ENCODE measurements around the gene KLF1.
A peak's percentile ranks its signal among the peaks of the same experiment; 100 is the strongest.
"Not testable (repeated sequence)": the region's sequence is repeated elsewhere in the genome, so short reads cannot be mapped to it uniquely, and the experiment has no call there.

The KLF1 gene

DNA sequence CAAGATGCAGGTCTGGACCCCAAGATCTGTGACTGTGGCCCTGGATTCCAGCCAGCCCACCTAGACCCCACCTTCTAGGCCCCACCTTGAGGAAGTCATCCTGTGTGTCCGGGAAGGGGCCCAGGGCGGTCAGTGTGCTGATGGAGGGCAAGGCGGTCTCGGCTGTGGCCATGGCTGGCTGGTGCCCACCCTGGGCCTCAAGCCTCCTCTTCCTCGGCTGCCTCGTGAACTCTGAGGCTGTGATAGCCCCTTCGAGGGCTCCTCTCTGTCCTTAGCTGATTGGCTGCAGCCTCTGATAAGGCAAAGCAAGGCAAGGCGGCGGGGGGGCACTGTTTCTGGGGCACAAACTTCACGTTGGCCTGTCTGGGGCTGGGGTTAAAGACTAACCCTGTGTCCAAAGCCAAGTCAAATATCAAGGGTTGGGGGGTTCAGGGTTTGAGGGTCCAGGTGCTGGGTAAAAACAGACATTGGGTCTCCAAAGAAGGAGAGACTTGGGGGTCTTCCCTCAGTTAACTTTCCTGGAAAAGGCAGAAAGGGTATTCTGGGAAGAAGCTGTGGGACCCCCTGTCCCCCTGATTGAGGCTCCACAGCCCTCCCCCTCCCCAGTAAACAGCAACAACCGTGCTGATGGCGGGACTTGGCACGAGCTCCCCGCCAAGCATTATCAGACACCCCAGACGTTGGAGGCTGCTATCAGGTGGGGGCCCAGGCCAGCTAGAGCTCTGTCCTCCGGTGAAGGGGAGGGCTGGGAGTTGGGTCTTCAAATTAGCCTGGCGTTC is at the start of gene KLF1:
Gene KLF1, minus strand, starts transcription at position 233 of the 779 bp plus-strand sequence. Its CDS starts 61 bp downstream, at position 172.
- no peak for DNase-seq (ENCODE audit: low read depth)

DNA sequence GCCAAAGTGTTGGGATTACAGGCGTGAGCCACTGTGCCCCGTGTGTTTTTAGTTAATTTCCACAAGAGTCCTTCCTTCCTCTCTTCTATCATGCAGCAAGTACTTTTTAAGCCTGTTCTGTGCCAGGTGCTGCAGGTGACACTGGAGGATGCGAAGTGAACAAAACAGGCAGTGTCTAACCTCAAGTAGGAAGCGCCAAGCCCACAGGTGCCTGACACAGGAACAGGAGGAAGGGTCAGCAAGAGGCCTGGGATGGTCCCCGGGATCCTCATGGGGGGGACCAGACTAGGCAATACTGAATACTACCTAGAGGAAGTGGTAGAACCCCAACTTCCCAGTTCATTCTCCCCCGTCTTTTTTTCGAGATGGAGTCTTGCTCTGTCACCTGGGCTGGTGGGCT is 49.6 kb upstream of the KLF1 start:
- DNase-seq (ENCODE audit: low read depth): no peak

DNA sequence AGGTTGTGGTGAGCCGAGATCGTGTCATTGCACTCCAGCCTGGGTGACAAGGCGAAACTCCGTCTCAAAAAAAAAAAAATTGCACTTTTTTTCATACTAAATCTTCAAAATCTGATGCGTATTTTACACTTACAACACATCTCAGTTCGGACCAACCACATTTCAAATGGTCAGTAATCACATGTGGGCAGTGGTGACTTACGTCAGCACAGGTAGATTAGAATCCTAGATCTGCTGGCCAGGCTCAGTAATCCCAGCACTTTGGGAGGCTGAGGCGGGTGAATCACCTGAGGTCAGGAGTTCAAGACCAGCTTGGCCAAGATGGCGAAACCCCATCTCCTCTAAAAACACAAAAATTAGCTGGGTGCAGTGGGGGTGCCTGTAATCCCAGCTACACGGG is 48.1 kb upstream of the KLF1 start:
- DNase-seq (ENCODE audit: low read depth): no peak

DNA sequence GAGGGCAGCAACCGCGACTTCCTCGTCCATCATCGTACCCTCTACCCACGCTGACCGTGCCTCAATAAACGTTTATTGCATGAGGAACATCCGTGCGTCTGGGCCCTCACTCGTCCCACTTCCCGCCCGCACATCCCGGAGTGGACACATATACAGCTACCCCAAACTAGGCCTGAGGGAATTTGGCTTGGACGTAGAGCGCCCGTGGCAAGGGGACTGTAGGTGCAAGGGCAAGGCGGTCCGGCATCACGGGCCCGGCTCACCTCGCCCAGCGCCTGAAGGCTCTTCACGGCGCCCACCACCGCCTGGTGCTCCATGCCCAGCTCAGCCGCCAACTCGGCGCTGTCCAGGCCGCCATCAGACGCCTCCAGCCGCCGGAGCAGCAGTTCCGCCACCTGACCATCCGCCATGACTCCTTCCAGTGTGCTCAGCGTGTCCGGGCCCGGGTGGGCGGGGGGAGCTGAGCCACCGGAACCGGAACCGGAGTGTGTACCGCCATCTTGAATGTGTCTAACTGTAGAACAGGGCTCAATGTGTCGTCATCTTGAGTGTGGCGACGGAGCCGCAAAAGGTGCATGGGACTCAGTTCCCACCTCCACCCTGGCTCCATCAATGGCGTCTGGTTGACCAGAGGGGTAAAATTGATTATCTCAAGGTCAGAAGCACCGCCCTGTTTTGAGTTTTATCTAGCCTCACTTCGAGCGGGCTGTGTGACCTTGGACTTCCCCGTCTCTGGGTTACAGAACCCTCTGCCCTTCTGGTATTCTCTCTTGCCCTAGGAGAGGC is 46.5 kb upstream of the KLF1 start, which contains the start of gene FARSA:
Gene FARSA, minus strand, starts transcription at position 425 of the 786 bp plus-strand sequence. Its CDS starts 15 bp downstream, at position 410.
- DNase-seq (ENCODE audit: low read depth): peak; percentile 86

DNA sequence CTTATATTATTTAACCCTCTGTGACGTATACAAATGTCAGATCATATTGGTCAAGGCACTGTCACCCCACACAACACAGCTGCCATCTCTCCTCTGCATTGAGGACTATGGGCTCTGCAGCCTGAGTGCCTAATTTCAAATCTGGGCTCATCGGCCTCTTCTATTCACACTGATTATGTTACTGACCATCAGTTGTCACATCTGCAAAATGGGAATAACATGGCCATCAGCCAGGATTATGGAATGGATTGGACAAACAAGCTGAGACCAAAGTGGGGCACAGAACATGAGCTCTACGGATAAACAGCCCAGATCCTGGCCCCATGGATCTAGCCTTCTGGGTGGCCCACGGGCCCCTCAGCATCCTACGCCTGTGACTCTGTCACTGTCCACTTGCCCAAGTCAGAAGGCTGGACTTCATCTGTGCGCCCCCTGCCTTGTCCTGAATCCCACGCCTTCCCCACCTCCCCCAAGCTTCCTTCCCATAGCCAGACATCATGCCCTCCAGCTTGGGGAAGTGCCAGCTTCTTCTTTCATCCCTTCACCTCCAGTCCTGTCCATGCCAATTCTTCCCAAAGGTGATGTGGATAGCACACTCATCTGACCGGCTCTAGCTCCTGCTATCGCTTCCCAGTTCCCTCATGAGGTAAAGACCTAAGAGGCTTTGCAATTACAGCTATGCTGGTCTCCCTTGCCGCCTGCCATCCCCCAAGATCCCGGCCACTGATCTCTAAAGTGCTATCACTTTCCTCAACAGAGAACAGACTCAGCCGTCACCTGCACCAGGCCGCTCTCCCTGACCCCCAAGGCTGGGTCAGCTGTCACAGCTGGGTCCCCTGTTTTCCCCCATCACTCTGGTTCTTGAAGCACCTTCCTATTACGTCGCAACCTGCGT is 45.6 kb upstream of the KLF1 start:
- no peak for DNase-seq (ENCODE audit: low read depth)

DNA sequence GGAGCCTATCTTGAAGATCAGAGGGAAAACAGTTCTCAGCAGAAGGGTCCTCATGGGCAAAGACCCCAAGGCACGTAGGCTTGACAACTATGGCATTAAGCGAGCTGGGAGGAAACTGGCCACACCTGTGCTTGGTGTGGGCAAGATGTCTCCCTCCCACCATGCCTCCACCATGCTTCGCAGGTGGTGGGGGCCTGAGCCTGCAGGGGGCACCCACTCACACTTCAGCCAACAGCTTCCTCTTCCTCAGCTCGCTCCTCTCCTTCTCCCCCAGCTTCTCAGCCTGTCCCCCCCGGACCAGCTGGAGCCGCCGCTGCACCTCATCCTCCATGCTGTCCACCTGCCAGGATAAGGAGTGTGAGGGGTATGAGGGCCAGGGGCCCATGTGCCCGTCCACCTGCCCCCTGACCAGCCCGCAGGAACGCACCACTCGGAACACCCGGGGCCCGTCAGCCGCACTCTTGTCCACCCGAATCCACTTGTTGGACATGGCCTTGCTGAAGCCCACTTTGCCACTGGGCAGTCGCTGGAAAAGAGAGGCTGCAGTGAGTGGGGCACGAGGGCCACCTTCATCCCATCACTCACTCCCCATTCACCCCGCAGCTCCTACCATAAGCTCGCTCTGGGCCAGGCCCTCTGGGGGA is 43.1 kb upstream of the KLF1 start:
- DNase-seq (ENCODE audit: low read depth): no peak

DNA sequence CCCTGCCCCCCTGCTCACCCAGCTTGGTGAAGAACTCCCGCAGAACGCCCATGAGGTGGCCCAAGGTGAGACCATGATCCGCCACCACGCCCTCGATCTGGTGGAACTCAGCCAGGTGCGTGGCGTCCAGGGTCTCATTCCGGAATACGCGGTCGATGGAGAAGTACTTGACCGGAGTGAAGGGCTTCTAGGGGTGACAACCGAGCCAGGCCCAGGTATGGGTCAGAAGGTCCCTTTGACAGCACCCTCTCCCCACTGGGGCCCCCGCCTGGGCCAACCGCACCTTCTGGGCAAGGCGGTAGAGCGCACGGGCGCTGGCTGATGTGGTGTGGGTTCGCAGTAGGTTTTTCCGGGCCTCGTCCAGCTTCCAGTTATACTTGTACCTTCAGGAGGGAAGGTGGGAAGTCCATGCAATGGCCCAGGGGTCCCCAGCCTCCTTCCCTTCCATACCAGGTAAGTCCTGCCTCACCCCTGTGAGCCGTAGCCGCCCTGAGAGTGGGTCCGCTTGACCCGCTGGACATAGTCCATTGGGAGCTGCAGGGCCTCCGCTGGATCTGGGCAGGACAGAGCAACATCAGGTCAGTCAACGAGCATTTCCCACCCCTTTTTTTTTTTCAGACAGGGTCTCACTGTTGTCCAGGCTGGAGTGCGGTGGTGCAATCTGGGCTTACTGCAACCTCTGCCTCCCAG is 37.8 kb upstream of the KLF1 start:
- DNase-seq (ENCODE audit: low read depth): no peak

DNA sequence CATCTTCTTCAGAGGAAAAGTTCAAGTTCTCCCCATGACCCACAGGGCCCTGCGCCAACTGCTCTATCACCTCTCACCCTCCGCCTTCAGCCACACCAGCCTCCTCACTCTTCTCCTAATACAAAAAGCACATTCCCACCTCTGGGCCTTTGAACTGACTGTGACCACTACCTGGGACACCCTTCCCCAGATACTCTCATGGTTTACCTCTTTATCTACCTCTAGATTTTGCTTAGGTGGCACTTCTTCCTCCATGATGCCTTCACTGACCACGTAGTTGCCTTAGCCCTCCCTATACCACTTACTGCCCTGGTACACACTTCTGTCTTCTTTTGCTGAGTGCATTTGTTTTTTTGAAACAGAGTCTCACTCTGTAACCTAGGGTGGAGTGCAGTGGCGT is 36.0 kb upstream of the KLF1 start:
- DNase-seq (ENCODE audit: low read depth): no peak

DNA sequence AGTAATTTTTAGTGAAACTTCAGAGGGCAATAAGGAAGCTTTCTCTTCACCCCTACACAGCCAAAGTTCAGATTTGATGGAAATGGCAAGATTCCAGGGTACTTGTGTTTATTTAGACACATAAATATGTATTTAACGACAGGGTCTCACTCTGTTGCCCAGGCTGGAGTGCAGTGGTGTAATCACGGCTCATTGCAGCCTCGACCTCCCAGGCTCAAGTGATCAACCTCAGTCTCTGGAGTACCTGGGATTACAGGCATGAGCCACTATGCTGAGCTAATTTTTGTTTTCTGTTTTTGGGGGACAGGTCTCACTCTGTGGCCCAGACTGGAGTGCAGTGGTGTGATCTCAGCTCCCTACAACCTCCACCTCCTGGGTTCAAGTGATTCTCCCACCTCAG is 34.0 kb upstream of the KLF1 start:
- no peak for DNase-seq (ENCODE audit: low read depth)

DNA sequence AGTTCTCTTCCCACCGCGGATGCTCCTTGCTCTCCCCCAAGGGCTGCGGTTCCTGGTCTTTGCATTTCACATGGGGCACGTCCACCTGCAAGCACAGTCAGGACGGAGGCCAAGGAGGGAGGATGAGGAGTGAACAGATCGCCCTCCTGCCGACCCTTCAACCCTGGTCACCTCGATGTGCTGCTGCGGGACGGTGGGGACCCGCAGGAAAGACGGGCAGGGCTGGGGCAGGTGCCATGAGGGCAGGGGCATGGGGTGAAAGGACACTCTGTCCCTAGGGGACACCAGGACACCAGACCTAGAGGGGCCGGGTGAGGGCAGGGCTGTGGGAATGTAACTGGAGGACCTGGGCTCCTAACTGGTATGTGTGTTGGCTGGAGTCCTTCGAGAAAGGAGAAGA is 31.3 kb upstream of the KLF1 start:
- no peak for DNase-seq (ENCODE audit: low read depth)

DNA sequence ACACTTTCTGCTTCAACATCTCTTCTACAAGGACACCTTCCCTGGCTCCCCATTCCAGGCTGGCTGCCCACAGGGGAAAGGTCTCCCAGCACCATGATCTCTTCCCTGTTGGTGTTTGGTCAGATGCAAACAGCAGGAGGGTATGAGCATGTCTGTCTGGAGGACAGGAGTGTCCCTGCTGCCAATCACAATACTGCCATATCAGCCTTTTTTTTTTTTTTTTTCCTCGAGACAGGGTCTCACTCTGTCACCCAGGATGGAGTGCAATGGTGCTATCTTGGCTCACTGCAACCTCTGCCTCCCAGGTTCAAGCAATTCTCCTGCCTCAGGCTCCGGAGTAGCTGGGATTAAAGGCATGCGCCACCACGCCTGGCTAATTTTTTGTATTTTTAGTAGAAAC is 28.9 kb upstream of the KLF1 start:
- not testable (repeated sequence) for DNase-seq (ENCODE audit: low read depth)

DNA sequence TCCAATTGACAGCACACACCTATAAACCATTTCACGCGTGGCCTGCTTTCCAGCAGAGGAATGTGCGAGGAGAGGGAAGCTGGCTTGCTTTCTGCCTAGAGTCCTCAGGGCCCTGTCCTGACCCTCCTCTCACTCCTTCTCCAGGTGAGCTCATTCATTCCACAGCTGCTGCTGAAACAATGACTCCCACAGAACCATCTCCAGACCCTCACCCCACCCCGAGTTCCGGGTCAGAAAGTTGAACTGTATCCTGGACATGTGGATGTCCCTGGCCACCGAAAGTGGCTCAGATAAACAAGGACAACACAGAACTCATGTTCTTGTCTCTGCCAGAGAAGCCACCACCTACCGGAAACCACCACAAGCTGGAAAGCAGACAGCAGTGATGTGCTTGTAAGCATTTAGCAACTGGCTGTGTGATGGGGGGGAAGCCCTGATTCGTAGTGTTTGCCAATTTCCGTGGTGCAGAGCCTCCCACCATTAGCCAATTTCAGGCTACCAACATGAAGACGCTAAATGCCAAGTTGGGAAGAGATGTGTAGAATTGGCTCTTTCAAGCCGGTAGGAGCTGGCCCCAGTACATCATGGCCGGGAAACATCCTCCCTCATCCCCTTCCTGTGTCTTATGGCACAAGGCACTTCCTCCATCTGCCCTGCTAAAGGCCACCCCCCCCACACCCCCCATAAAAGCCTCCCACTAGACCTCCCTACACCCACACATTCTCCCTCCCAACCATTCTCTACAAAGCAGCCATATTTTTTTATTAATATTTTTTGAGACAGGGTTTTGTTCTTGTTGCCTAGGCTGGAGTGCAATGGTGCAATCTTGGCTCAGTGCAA is 27.1 kb upstream of the KLF1 start:
- DNase-seq (ENCODE audit: low read depth): no peak

DNA sequence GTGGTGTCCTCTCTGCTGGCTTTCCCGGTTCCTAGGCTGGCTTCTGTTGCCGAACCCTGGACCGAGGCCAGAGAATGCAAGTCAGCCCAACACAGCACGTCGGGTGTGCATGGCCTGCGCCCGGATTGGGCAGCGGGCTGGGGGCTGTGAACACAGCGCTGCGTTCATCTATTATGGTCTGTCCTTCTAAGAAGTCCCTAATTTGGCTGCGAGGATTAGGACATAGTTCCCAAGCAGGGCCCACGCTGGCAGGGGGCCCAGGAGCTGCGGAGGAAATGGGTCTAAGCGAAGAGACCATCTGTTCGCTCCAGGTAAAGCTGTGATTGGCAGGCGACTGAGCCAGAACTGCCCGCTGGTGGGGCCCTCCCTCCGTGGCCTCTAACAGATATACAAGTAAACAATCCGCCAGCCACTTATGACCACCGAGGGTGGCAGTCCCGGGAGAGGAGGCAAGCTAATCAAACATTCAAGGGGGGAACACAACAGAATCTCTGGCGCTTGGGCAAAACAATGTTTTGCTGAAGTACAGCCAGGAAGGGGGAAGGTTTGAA is 26.1 kb upstream of the KLF1 start:
- no peak for DNase-seq (ENCODE audit: low read depth)

DNA sequence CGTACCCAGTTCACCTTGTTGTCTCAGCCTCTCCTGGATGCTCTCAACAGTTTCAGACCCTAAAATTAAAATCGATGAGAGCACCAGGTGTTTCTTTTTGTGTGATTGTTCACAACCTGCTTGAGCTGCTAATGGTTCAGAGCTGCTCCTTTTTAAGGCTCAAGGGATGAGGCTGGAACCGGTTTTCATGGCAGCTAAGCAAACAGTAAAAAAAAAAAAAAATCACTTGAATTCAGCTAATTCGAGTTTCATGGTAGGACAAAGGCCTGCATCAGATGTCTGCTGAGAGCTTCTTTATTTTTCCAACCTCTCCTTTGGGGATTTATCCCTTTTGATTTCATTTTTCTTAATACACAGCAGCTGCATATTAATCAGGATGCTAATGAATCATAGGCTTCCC is 25.6 kb upstream of the KLF1 start:
- no peak for DNase-seq (ENCODE audit: low read depth)

DNA sequence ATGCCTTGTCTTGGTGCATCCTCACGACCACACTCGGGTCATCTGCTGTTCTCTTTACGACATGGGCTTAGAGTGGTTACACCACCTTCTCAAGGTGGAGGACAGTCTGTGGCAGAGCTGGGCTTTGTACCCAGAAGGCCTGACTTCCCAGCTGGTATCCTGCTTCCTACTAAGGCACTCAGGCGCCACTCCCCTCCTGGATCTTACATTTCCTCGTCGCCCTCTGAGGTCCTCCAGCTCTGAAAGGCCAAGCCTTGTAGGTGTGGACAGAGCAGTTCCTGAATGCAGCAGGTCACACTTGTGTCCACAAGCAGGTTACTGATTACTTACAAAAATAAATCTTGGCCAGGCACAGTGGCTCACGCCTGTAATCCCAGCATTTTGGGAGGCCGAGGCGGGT is 20.2 kb upstream of the KLF1 start:
- no peak for DNase-seq (ENCODE audit: low read depth)

DNA sequence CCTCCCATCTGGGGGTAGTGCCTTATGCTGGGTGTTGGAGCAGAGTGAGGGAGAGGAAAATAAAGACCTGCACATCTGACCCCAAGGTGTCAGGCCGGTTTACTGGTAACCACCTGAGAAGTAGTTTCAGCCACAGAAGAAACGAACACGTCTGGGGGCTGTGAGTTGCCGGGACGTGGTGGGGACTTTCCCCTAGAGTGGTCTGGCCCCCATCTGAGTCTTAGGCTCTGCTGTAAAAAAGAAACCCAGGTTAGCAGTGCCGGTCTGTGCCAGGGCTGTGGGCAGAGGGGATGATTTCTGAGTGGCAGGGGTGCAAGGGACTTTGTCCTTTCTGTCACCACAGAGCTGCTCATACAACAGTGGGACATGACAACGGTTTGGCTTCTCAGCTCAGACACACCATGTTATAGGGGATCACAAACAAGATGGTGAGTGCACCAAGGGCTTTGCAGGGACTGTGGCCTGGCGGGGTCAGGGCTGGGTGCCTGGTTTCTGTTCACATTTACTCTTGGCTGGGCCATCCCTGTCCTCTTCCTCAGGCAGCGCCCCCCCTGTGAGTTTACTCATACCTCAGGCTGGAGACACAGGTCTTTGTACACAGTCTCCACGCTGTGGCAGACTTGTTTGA is 13.0 kb upstream of the KLF1 start:
- DNase-seq (ENCODE audit: low read depth): no peak

DNA sequence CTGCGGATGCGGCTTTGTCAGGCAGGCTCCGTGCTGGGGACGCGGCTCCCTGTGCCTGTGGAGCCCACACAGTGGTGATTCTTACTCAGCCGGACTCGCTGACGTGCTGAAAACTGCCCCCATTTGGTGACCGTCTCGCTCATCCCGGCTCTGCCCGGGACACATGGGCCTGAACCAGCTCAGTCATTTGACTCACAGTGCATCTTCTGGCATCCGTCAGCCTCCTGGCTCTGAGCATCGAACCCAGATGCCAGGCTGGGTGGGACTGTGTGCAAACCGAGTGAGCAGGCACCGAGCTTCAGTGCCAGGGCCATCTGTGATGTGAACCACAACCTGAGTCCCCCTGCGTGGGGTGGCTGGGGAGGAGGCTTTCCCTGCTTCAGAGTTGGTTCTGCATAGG is 9.5 kb upstream of the KLF1 start:
- no peak for DNase-seq (ENCODE audit: low read depth)

DNA sequence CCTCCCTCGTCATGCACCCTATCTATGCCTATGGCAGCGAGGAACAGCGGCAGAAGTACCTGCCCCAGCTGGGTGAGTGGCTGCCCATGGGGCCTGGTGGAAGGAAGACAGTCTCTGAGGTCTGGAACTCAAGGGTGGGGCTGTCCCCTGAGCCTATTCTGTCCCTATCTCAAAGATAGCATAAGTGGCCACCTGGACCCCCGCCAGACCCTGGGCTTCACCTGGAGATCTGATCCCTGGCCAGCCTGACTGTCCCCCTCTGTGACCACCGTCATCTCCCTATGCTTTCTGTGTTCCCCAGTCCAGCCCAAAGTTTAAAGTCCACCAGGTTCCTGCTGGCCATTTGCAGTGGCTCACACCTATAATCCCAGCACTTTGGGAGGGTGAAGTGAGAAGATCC is 6.6 kb upstream of the KLF1 start:
- no peak for DNase-seq (ENCODE audit: low read depth)

DNA sequence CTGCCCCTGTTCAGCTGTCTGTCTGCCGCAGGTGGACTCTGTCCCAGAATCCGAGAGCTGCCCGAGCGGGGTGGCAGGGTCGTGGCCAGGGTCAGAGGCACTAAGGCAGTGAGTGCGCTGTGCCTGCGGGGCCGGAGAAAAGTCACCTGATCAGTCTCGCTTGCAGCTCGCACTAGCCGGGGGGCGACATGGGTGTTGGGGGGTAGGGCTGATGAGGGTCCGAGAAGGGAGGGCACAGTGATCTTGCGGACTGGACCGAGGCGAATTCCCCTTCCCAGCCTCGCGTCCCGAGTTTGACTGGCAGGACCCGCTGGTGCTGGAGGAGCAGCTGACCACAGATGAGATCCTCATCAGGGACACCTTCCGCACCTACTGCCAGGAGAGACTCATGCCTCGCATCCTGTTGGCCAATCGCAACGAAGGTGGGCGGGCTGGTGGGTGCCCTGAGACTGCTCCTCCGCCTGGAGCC is 4.6 kb upstream of the KLF1 start:
- no peak for DNase-seq (ENCODE audit: low read depth)
